Endothelial cell of umbilical vein (primary cell): Measurements from ENCODE around the gene PRR11. TPM values are rescaled to one million over a fixed set of nuclear protein-coding genes. Genes with fewer than 3 reads are reported as not detected.

Experiments used
- BruUV-seq: library from RNA; stranded (reverse); fragments of 400-500 nt; replicated peaks from 2 replicates; lab custom pipeline; 2021; lab: Mats Ljungman, UMichigan
- CTCF ChIA-PET: fragments of 300-600, 350-600 bp; sonication (Branson Sonifier 250); formaldehyde crosslinking; loops from one replicate; lab custom pipeline; 2021; ENCODE audit warnings: antibody characterized with exemption, inconsistent platforms; lab: Charles Lee
- POLR2A ChIA-PET: fragments of 300-600, 350-600 bp; sonication (Branson Sonifier 250); formaldehyde crosslinking; loops from one replicate; lab custom pipeline; 2021; ENCODE audit warnings: antibody characterized with exemption, inconsistent platforms; lab: Charles Lee
- DNase-seq: peaks from one replicate; pipeline ENCODE4 v3.0.0-alpha.2; 2011; ENCODE audit warnings: low read depth, low spot score
- FAIRE-seq: peaks from 2 replicates; lab custom pipeline; 2011; peaks lifted over from hg19 to GRCh38; lab: Jason Lieb, UNC
- H2AFZ ChIP-seq: 2 replicates; pipeline ENCODE4 v1.6.0; 2012; ENCODE audit warnings: low read depth, low read length, control low read depth, inconsistent platforms
- H3K27ac ChIP-seq: 2 replicates; pipeline ENCODE4 v1.5.1; 2011; ENCODE audit warnings: low read depth, mild to moderate bottlenecking, control low read depth, low read length, moderate library complexity; ENCODE audit not compliant: insufficient read depth
- H3K27me3 ChIP-seq, 2 experiments: 2 replicates each; pipeline versions ENCODE4 v1.6.0 to v1.6.1; 2011; ENCODE audit warnings: low read length in 2 of 2, mixed read lengths in 1 of 2; ENCODE audit not compliant: control insufficient read depth in 2 of 2, insufficient read depth in 2 of 2
- H3K36me3 ChIP-seq, 2 experiments: 2 replicates in 1 of 2; 3 replicates in 1 of 2; pipeline ENCODE4 v1.5.1; 2011; ENCODE audit warnings: low read length in 2 of 2, mild to moderate bottlenecking in 1 of 2, moderate library complexity in 1 of 2; ENCODE audit not compliant: control insufficient read depth in 2 of 2, insufficient read depth in 2 of 2; ENCODE audit errors: extremely low read depth in 1 of 2
- H3K4me1 ChIP-seq: 3 replicates; pipeline ENCODE4 v1.5.1; 2011; ENCODE audit warnings: mild to moderate bottlenecking, low read length; ENCODE audit not compliant: control insufficient read depth, insufficient read depth; ENCODE audit errors: extremely low read depth
- H3K4me2 ChIP-seq: 2 replicates; pipeline ENCODE4 v1.6.1; 2011; ENCODE audit warnings: low read length, control low read depth, mixed read lengths; ENCODE audit not compliant: insufficient read depth
- H3K4me3 ChIP-seq, 3 experiments: fragments of 200-600 bp in 1 of 3; sonication (generic), shearing (Covaris generic) in 1 of 3; replicated peaks in 1 of 3; 2 replicates each; pipeline ENCODE4 v1.5.1; 2011 to 2016; ENCODE audit warnings: control low read depth in 3 of 3, low read length in 3 of 3, mild to moderate bottlenecking in 2 of 3, inconsistent platforms in 1 of 3, low read depth in 1 of 3, moderate library complexity in 1 of 3; ENCODE audit not compliant: insufficient read depth in 1 of 3
- H3K79me2 ChIP-seq: 2 replicates; pipeline ENCODE4 v1.6.0; 2012; ENCODE audit warnings: low read length, inconsistent platforms; ENCODE audit not compliant: control insufficient read depth, insufficient read depth
- H3K9ac ChIP-seq: replicated peaks from 2 replicates; pipeline ENCODE3; 2011; ENCODE audit warnings: low read length, control low read depth; ENCODE audit not compliant: insufficient read depth; ENCODE audit errors: extremely low read depth
- H3K9me1 ChIP-seq: replicated peaks from 3 replicates; pipeline ENCODE4 v1.6.0; 2011; ENCODE audit warnings: mild to moderate bottlenecking, low read length; ENCODE audit not compliant: control insufficient read depth, insufficient read depth; ENCODE audit errors: extremely low read depth
- H3K9me3 ChIP-seq: replicated peaks from 2 replicates; pipeline ENCODE4 v1.5.1; 2012; ENCODE audit warnings: low read length, inconsistent platforms; ENCODE audit not compliant: control insufficient read depth, insufficient read depth
- H4K20me1 ChIP-seq: replicated peaks from 2 replicates; pipeline ENCODE3; 2011; ENCODE audit warnings: mild to moderate bottlenecking, low read length; ENCODE audit not compliant: control insufficient read depth, insufficient read depth; ENCODE audit errors: extremely low read depth
- CTCF ChIP-seq, 2 donors: IDR thresholded peaks; 1 replicate in 1 of 2; 2 replicates in 1 of 2; pipeline ENCODE4 v1.5.1; 2011; ENCODE audit warnings: low read length in 2 of 2, mild to moderate bottlenecking in 2 of 2, moderate library complexity in 2 of 2, control low read depth in 1 of 2, inconsistent platforms in 1 of 2, low read depth in 1 of 2; ENCODE audit not compliant: insufficient read depth in 1 of 2; ENCODE audit errors: extremely low read depth in 1 of 2
- EZH2 ChIP-seq: IDR thresholded peaks from 2 replicates; pipeline ENCODE4 v1.6.1; 2012; ENCODE audit warnings: borderline replicate concordance, low read depth, mild to moderate bottlenecking, moderate library complexity, low read length, inconsistent platforms; ENCODE audit not compliant: severe bottlenecking
- FOS ChIP-seq: IDR thresholded peaks from 2 replicates; pipeline ENCODE4 v1.6.1; 2011; ENCODE audit warnings: mild to moderate bottlenecking, low read length, moderate library complexity, borderline replicate concordance; ENCODE audit not compliant: insufficient read depth
- GATA2 ChIP-seq: IDR thresholded peaks from 2 replicates; pipeline ENCODE4 v1.7.0; 2011; ENCODE audit warnings: low read depth, mild to moderate bottlenecking, moderate library complexity, mixed read lengths, low read length; ENCODE audit not compliant: insufficient read length, insufficient read depth
- JUN ChIP-seq: IDR thresholded peaks from 2 replicates; pipeline ENCODE4 v1.6.1; 2011; ENCODE audit warnings: borderline replicate concordance, low read depth; ENCODE audit not compliant: insufficient read length, insufficient read depth
- MAX ChIP-seq: IDR thresholded peaks from 2 replicates; pipeline ENCODE4 v1.6.1; 2011; ENCODE audit not compliant: insufficient read depth, insufficient read length
- MYC ChIP-seq: IDR thresholded peaks from one replicate; pipeline ENCODE4 v1.6.1; 2011; ENCODE audit warnings: mild to moderate bottlenecking, low read depth, low read length
- POLR2A ChIP-seq: IDR thresholded peaks from 2 replicates; pipeline ENCODE4 v1.6.1; 2012; ENCODE audit warnings: low read depth, mild to moderate bottlenecking, control low read depth, low read length
- POLR2AphosphoS5 ChIP-seq: IDR thresholded peaks from 2 replicates; pipeline ENCODE4 v1.6.1; 2012; ENCODE audit warnings: low read depth, mild to moderate bottlenecking, control low read depth, low read length, moderate library complexity; ENCODE audit not compliant: insufficient read depth
- dilution Hi-C: fragments of 300-500 bp; cut with MboI; formaldehyde crosslinking; loops from one replicate; pipeline ENCODE4 v1.15.0; 2019; ENCODE audit warnings: low sequenced_read_pairs; ENCODE audit not compliant: extremely low pct_ligation_motif_present
- intact Hi-C: fragments of 100-400 bp; cut with micrococcal nuclease; formaldehyde crosslinking; loops from one replicate; pipeline ENCODE4 v1.10.0; 2022
- polyA plus RNA-seq, 4 experiments: library from polyadenylated mRNA; depleted of rRNA in 3 of 4; stranded (reverse) in 3 of 4; unstranded in 1 of 4; fragments of >200 nt; gene quantifications; 2 replicates each; pipeline versions ENCODE4 v1.2.1 to v1.2.3, GENCODE V29; 2011 to 2012; ENCODE audit warnings: missing spikeins in 1 of 4
- total RNA-seq: library from RNA; stranded (reverse); gene quantifications from 2 replicates; pipeline ENCODE4 v1.2.3, GENCODE V29; 2021

Gene PRR11
- total and polyA plus RNA-seq, 2 donors (not counting 3 experiments of a cell fraction or from before 2014, with no cell fraction given), result 28.8 to 86.3 TPM

DNA sequence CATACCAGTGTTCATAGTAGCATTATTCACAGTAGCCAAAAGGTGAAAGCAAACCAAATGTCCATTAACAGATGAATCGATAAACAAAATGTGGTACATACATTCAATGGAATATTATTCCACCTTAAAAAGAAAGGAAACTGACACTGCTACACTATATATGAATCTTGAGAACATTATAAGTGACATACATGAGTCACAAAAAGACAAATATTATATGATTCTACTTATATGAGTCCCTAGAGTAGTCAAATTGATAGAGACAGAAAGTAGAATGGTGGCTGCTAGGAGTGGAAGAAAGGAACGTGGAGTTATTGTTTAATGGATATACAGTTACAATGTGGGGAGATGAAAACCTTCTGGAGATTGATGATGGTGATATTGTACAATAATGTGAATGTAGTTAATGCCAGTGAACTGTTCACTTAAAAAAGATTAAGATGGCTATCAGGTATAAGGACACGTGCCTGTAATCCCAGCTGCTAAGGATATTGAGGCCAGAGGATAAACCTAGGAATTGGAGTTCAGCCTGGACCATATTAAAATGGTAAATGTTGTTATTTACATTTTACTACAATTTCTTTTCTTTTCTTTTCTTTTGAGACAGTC is 28.6 kb upstream of the PRR11 start:
- H3K9me3 ChIP-seq, result no peaks in the 10 kb centered on the region
- no peaks in the 10 kb centered on the region for H4K20me1 ChIP-seq
- no peaks in the 10 kb centered on the region for H3K9me1 ChIP-seq
- intact Hi-C loops (no loop called here), dilution Hi-C loops (no loop called here)
- H3K9ac ChIP-seq, result no peak overlapping the region
- BruUV-seq, result no TSS peak
- POLR2A ChIA-PET, result no interaction called here
- H3K27me3 ChIP-seq, result no peaks in the 10 kb centered on the region
- peaks cover 25% of the 10 kb centered on the region for H3K79me2 ChIP-seq
- no peak overlapping the region for H3K4me3 ChIP-seq
- H3K4me1 ChIP-seq, result no peaks in the 10 kb centered on the region
- no peak for TF ChIP-seq CTCF (IDR thresholded peaks at IDR 0.05; ENCODE audit: extremely low read depth in 1 of 2, insufficient read depth in 1 of 2, low read depth in 1 of 2, low read length in 2 of 2)
- TF ChIP-seq FOS, result no peak
- no peak for TF ChIP-seq MAX
- TF ChIP-seq POLR2A, result no peak
- no peak for TF ChIP-seq GATA2
- no peak for TF ChIP-seq EZH2
- no peak for TF ChIP-seq JUN
- TF ChIP-seq POLR2AphosphoS5, result no peak
- TF ChIP-seq MYC, result no peak
- no peak overlapping the region for H2AFZ ChIP-seq
- DNase-seq (no peak), FAIRE-seq (no peak)
- no peak overlapping the region for H3K27ac ChIP-seq
- peaks cover 0 to 2% of the 10 kb centered on the region in 2 experiments for H3K36me3 ChIP-seq
- CTCF ChIA-PET, result no interaction called here
- H3K4me2 ChIP-seq, result no peak overlapping the region
